Adipose tissue (tissue), 3 donors: ENCODE measurements around the gene CAMTA1. TPM values are rescaled to one million over a fixed set of nuclear protein-coding genes. Genes with fewer than 3 reads are reported as not detected.

Experiments
- H3K27ac ChIP-seq: one replicate; pipeline ENCODE4 v1.5.1; 2013; ENCODE audit warnings: low read depth, low read length
- WGBS, 3 donors: extraction: QIAGEN DNeasy Blood & Tissue Kit; methylation state at CpG; one replicate each; pipeline ENCODE4 v1.1.7; 2013; 5-methylcytosine and 5-hydroxymethylcytosine counted together
- polyA plus RNA-seq, 3 donors: library from polyadenylated mRNA; stranded (reverse); fragments of 200-250 nt; gene quantifications; one replicate each; pipeline ENCODE4 v1.2.3, GENCODE V29; 2013
- donor health status: healthy with polysubstance abuse.
- donor health status: Bipolar disorder and iron deficiency.
- donor health status: healthy.

The CAMTA1 gene
- polyA plus RNA-seq, 3 donors = 25.7 to 111 (median 60.2) TPM

GRCh38 chr1:7538849-7539768 is 753.9 kb downstream of the CAMTA1 start:
- WGBS, 3 donors = 68 to 73% (median 68%) methylated on average over 10 of the region's 10 CpGs
- H3K27ac ChIP-seq = no peak overlapping the region

GRCh38 chr1:7539769-7540175 is 754.5 kb downstream of the CAMTA1 start:
- no peak overlapping the region for H3K27ac ChIP-seq
- WGBS, 3 donors = 35 to 62% (median 62%) methylated on average over 7 of the region's 7 CpGs

GRCh38 chr1:7540816-7541215 is 755.6 kb downstream of the CAMTA1 start:
- H3K27ac ChIP-seq = no peak overlapping the region
- 61 to 76% (median 74%) methylated on average over 7 of the region's 7 CpGs for WGBS, 3 donors

- no peak overlapping the region for H3K27ac ChIP-seq
- 70 to 81% (median 78%) methylated on average over 11 of the region's 11 CpGs for WGBS, 3 donors
These were observed 756.4 kb downstream of the CAMTA1 start for GRCh38 chr1:7541629-7542028.

GRCh38 chr1:7543718-7544090 is 758.5 kb downstream of the CAMTA1 start:
- WGBS, 3 donors = 62 to 80% (median 71%) methylated on average over 3 of the region's 3 CpGs

GRCh38 chr1:7549277-7550161 is 764.3 kb downstream of the CAMTA1 start:
- 25 to 65% (median 27%) methylated on average over 8 to 10 of the region's 10 CpGs for WGBS, 3 donors
- H3K27ac ChIP-seq = no peak overlapping the region

More at GRCh38 chr1:7543718-7544090, 758.5 kb downstream of the CAMTA1 start:
- H3K27ac ChIP-seq = no peak overlapping the region

- H3K27ac ChIP-seq = no peak overlapping the region
- WGBS, 3 donors = 78 to 86% (median 83%) methylated on average over 8 of the region's 8 CpGs
These were observed 765.1 kb downstream of the CAMTA1 start for GRCh38 chr1:7550261-7550865.

- 59 to 70% (median 68%) methylated on average over 6 of the region's 6 CpGs for WGBS, 3 donors
- H3K27ac ChIP-seq = no peak overlapping the region
These were observed 765.7 kb downstream of the CAMTA1 start for GRCh38 chr1:7550981-7551380.

GRCh38 chr1:7551442-7551841 is 766.2 kb downstream of the CAMTA1 start:
- WGBS, 3 donors = 39 to 60% (median 42%) methylated on average over 8 of the region's 8 CpGs
- H3K27ac ChIP-seq = no peak overlapping the region

GRCh38 chr1:7552402-7552801 is 767.1 kb downstream of the CAMTA1 start:
- H3K27ac ChIP-seq = no peak overlapping the region
- 50 to 76% (median 55%) methylated on average over 9 of the region's 9 CpGs for WGBS, 3 donors

- WGBS, 3 donors = 79 to 84% (median 81%) methylated on average over 3 of the region's 3 CpGs
- H3K27ac ChIP-seq = no peak overlapping the region
These were observed 767.9 kb downstream of the CAMTA1 start for GRCh38 chr1:7553042-7553690.

GRCh38 chr1:7554385-7555235 is 769.4 kb downstream of the CAMTA1 start:
- WGBS, 3 donors = 56 to 67% (median 59%) methylated on average over 8 of the region's 8 CpGs
- H3K27ac ChIP-seq = no peak overlapping the region

- no peak overlapping the region for H3K27ac ChIP-seq
- 64 to 81% (median 66%) methylated on average over 12 of the region's 12 CpGs for WGBS, 3 donors
These were observed 770.3 kb downstream of the CAMTA1 start for GRCh38 chr1:7555391-7556185.

GRCh38 chr1:7557301-7557891 is 772.1 kb downstream of the CAMTA1 start:
- WGBS, 3 donors = 57 to 68% (median 62%) methylated on average over 10 of the region's 10 CpGs
- H3K27ac ChIP-seq = no peak overlapping the region

- no peak overlapping the region for H3K27ac ChIP-seq
- WGBS, 3 donors = 69 to 83% (median 73%) methylated on average over 14 to 16 of the region's 16 CpGs
These were observed 772.8 kb downstream of the CAMTA1 start for GRCh38 chr1:7558041-7558461.

GRCh38 chr1:7558481-7558880 is 773.2 kb downstream of the CAMTA1 start:
- WGBS, 3 donors = 89 to 96% (median 91%) methylated on average over 10 of the region's 10 CpGs
- no peak overlapping the region for H3K27ac ChIP-seq
